Adrenal gland (tissue), 12 donors: ENCODE measurements around the gene HMCN2. TPM values are rescaled to one million over a fixed set of nuclear protein-coding genes. Genes with fewer than 3 reads are reported as not detected.
"Not testable (repeated sequence)": the region's sequence is repeated elsewhere in the genome, so short reads cannot be mapped to it uniquely, and the experiment has no call there.

ENCODE experiments used
- DNase-seq, 7 donors: peaks; one replicate each; pipeline ENCODE4 v3.0.0-alpha.2; 2019 to 2020
- H3K27ac ChIP-seq, 5 donors: fragments of 200-600 bp; sonication (generic) in 4 of 5; 1 replicate in 3 of 5; 2 replicates in 2 of 5; pipeline versions ENCODE4 v1.5.1 to v1.8.0; 2016 to 2020; ENCODE audit warnings: mild to moderate bottlenecking in 1 of 5
- H3K27me3 ChIP-seq: fragments of 200-600 bp; 2 replicates; pipeline ENCODE4 v1.8.0; 2021
- H3K36me3 ChIP-seq, 2 donors: fragments of 200-600 bp; replicated peaks in 1 of 2; 1 replicate in 1 of 2; 2 replicates in 1 of 2; pipeline versions ENCODE4 v1.5.1 to v1.8.0; 2018 to 2022
- H3K4me1 ChIP-seq, 2 donors: fragments of 200-600 bp; replicated peaks in 1 of 2; 1 replicate in 1 of 2; 2 replicates in 1 of 2; pipeline versions ENCODE4 v1.5.1 to v1.8.0; 2018 to 2021
- H3K4me3 ChIP-seq, 4 donors: fragments of 200-600 bp; sonication (generic) in 3 of 4; one replicate each; pipeline ENCODE4 v1.5.1; 2016 to 2018
- H3K9me3 ChIP-seq, 3 donors: fragments of 200-600 bp; sonication (generic) in 1 of 3; replicated peaks in 1 of 3; 1 replicate in 2 of 3; 2 replicates in 1 of 3; pipeline versions ENCODE4 v1.5.1 to v1.8.0; 2016 to 2021
- POLR2A ChIP-seq, 2 donors: fragments of 450-650 bp; IDR thresholded peaks; one replicate each; pipeline ENCODE4 v1.6.1; 2017; ENCODE audit warnings: antibody characterized with exemption in 2 of 2, mild to moderate bottlenecking in 2 of 2, moderate library complexity in 1 of 2
- WGBS, 4 donors: extraction: QIAGEN DNeasy Blood & Tissue Kit in 2 of 4; methylation state at CpG; one replicate each; pipeline versions ENCODE4 v1.1.5 to v1.1.7; 2013 to 2017; 5-methylcytosine and 5-hydroxymethylcytosine counted together
- intact Hi-C, 2 donors: fragments of 100-400 bp; cut with DNase I; formaldehyde crosslinking; loops; one replicate each; pipeline versions ENCODE4 v1.14.1 to v1.15.0; 2022 to 2023
- polyA plus RNA-seq, 3 donors: library from polyadenylated mRNA; stranded (reverse); fragments of 200-250 nt in 2 of 3; fragments of 350-450 nt in 1 of 3; fragmentation: Illumina TruSeq in 1 of 3; extraction: RNeasy Lipid Tissue Mini Kit (QIAGEN cat#74804) in 1 of 3; gene quantifications; one replicate each; pipeline ENCODE4 v1.2.3, GENCODE V29; 2013 to 2014
- total RNA-seq, 9 donors: library from RNA; depleted of rRNA in 4 of 9; stranded (reverse); fragments of >200 nt in 4 of 9; fragments of 120-200 nt in 1 of 9; fragmentation: NEBNext Ultra II Directional in 1 of 9; extraction: Animal tissue kit (Norgen Biotek cat#: 25700) in 1 of 9; gene quantifications; one replicate each; pipeline versions ENCODE4 v1.1.0 to v1.2.4, GENCODE V29; 2013 to 2023
- TF ChIP-seq, protein P1 (sequence below), 6 experiments: fragments of 450-650 bp in 4 of 6; fragments of 200-600 bp in 2 of 6; sonication (generic) in 1 of 6; IDR thresholded peaks; 1 replicate in 5 of 6; 2 replicates in 1 of 6; pipeline versions ENCODE4 v1.5.1 to v1.8.0; 2016 to 2021; ENCODE audit warnings: antibody characterized with exemption in 6 of 6, mild to moderate bottlenecking in 2 of 6, moderate library complexity in 1 of 6
- donor health status: healthy with polysubstance abuse.
- donor health status: Bipolar disorder and iron deficiency.
- donor health status: DM: yes; HTN: yes; CAD: no.
- donor health status: DM: no; HTN: no; CAD: no.
- donor health status: DM: no; HTN: no; CAD: no.
- donor health status: DM: yes; HTN: yes; CAD: no.

HMCN2 gene
- total and polyA plus RNA-seq, 12 donors, result 0.05 to 25.8 (median 0.42) TPM; not detected in 1

DNA sequence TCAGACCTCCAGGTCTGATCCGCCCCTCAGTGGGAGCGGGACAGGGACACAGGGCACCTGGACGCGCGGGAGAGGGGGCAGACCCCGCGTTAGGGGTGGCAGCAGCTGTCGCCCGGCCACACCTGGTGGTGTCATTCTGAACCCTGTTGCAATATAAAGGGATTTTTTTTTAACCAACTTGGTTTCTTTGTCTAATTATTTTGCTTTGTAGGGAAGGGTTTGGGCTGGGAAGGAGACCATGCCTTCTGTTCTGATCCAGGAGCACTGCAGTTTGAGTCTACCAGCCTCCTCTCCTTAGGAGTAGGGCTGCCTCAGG lies 168.3 kb downstream of the HMCN2 start:
- Histone ChIP-seq H3K27me3 (no peaks in the 10 kb centered on the region), H3K4me1 (peaks cover 3 to 13% of the 10 kb centered on the region in 2 donors), H3K9me3 (no peaks in the 10 kb centered on the region), H3K27ac (no peak overlapping the region), H3K4me3 (no peak overlapping the region), H3K36me3 (no peaks in the 10 kb centered on the region)
- no peak for DNase-seq
- WGBS, 4 donors, result 35 to 46% (median 42%) methylated on average over 3 to 9 of the region's 9 CpGs
- no peak for TF ChIP-seq POLR2A (IDR thresholded peaks at IDR 0.05)
- TF ChIP-seq, protein P1, sequence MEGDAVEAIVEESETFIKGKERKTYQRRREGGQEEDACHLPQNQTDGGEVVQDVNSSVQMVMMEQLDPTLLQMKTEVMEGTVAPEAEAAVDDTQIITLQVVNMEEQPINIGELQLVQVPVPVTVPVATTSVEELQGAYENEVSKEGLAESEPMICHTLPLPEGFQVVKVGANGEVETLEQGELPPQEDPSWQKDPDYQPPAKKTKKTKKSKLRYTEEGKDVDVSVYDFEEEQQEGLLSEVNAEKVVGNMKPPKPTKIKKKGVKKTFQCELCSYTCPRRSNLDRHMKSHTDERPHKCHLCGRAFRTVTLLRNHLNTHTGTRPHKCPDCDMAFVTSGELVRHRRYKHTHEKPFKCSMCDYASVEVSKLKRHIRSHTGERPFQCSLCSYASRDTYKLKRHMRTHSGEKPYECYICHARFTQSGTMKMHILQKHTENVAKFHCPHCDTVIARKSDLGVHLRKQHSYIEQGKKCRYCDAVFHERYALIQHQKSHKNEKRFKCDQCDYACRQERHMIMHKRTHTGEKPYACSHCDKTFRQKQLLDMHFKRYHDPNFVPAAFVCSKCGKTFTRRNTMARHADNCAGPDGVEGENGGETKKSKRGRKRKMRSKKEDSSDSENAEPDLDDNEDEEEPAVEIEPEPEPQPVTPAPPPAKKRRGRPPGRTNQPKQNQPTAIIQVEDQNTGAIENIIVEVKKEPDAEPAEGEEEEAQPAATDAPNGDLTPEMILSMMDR (IDR thresholded peaks at IDR 0.05), result no peak
- intact Hi-C loops, result no loop called here

DNA sequence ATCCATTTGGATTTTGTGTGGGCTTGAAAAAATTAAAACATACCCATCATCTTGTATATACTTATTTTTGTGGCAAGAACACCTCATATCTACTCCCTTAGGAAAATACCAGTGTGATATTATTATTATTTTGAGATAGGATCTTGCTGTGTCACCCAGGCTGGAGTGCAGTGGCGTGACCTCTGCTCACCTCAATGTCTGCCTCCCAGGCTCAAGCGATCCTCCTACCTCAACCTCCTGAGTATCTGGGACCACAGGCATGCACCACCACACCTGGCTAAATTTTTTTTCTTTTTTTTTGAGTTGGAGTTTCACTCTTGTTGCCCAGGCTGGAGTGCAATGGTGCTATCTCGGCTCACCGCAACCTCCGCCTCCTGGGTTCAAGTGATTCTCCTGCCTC lies 169.1 kb downstream of the HMCN2 start:
- H3K36me3 ChIP-seq, H3K27ac ChIP-seq, DNase-seq, H3K27me3 ChIP-seq, H3K9me3 ChIP-seq, H3K4me3 ChIP-seq, intact Hi-C loops: not testable (repeated sequence)
- 87 to 99% (median 92%) methylated on average over 5 of the region's 5 CpGs for WGBS, 4 donors
- peaks cover 3 to 13% of the 10 kb centered on the region in 2 donors for H3K4me1 ChIP-seq

DNA sequence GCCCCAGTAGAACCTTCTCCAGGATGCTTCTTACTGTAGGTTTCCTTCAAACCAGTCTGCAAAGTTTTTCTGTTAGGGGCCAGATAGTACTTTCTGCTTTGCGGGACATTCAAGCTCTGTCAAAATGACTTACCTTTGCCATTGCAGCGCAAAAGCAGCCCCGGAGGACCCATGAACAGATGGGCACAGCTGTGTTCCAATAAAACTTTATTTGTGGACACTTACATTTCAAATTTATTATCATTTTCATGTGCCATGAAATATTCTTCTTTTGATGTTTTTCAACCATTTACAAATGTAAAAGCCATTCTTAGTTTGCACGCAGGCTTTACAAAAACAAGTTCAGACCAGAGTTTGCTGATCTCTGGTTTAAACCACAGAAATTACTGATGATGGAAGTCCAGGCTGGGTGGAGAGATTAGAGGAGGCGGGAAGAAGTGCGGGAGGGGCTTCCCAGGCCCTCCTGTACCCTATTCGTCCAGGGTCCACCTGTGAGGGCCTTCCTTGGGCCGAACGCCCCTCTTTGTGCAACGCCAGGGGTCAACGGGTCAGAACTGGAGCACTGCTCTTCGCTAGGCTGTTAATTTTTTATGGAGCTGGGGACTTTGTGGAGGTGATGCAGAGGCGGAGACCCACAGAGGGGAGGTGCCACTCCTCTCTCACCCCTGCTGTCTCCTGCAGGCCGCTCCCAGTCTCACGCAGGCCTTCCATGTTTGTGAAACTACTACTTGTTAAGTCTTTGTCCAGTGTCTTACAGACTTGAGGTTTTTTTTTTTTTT lies 171.6 kb downstream of the HMCN2 start:
- Histone ChIP-seq H3K4me1 (peaks cover 3 to 13% of the 10 kb centered on the region in 2 donors), H3K36me3 (no peaks in the 10 kb centered on the region), H3K27me3 (no peaks in the 10 kb centered on the region), H3K27ac (no peak overlapping the region), H3K4me3 (no peak overlapping the region), H3K9me3 (no peaks in the 10 kb centered on the region)
- WGBS, 4 donors, result 83 to 86% (median 84%) methylated on average over 15 of the region's 15 CpGs
- intact Hi-C loops, result no loop called here
- no peak for TF ChIP-seq POLR2A (IDR thresholded peaks at IDR 0.05)
- TF ChIP-seq, protein P1 (IDR thresholded peaks at IDR 0.05), result no peak
- DNase-seq, result no peak

- no peak for TF ChIP-seq POLR2A (IDR thresholded peaks at IDR 0.05)
- TF ChIP-seq, protein P1 (IDR thresholded peaks at IDR 0.05), result no peak
- intact Hi-C loops, result no loop called here
- Histone ChIP-seq H3K27ac (no peak overlapping the region), H3K9me3 (no peaks in the 10 kb centered on the region), H3K4me3 (no peak overlapping the region), H3K27me3 (no peaks in the 10 kb centered on the region), H3K36me3 (no peaks in the 10 kb centered on the region), H3K4me1 (peaks cover 3 to 5% of the 10 kb centered on the region in 2 donors)
- DNase-seq, result no peak
- WGBS, 4 donors, result 79 to 88% (median 82%) methylated on average over 5 to 6 of the region's 6 CpGs
These were observed 172.9 kb downstream of the HMCN2 start for GRCh38 chr9:130438382-130438981.

GRCh38 chr9:130441031-130441430 lies 175.5 kb downstream of the HMCN2 start:
- no peaks in the 10 kb centered on the region for H3K9me3 ChIP-seq
- peaks cover 18 to 19% of the 10 kb centered on the region in 2 donors for H3K4me1 ChIP-seq
- no peak overlapping the region for H3K4me3 ChIP-seq
- intact Hi-C loops, result no loop called here
- no peaks in the 10 kb centered on the region for H3K36me3 ChIP-seq
- 93 to 97% (median 97%) methylated on average over 1 of the region's 1 CpG for WGBS, 4 donors
- H3K27me3 ChIP-seq, result no peaks in the 10 kb centered on the region
- no peak for TF ChIP-seq POLR2A (IDR thresholded peaks at IDR 0.05)
- TF ChIP-seq, protein P1 (IDR thresholded peaks at IDR 0.05), result no peak
- no peak overlapping the region for H3K27ac ChIP-seq
- no peak for DNase-seq
